H1 (cell line): ENCODE measurements around the gene ERMN. TPM values are rescaled to one million over a fixed set of nuclear protein-coding genes. Genes with fewer than 3 reads are reported as not detected.

Source experiments
- EP300 ChIP-seq, 2 experiments: IDR thresholded peaks; 1 replicate in 1 of 2; 2 replicates in 1 of 2; pipeline ENCODE4 v1.6.1; 2011 to 2012; ENCODE audit warnings: low read depth in 2 of 2, low read length in 2 of 2, mild to moderate bottlenecking in 2 of 2, borderline replicate concordance in 1 of 2, inconsistent platforms in 1 of 2, moderate library complexity in 1 of 2
- KDM4A ChIP-seq: IDR thresholded peaks from one replicate; pipeline ENCODE4 v1.7.1; 2012; ENCODE audit warnings: low read depth, mild to moderate bottlenecking, moderate library complexity, low read length, inconsistent platforms; ENCODE audit not compliant: severe bottlenecking
- TBP ChIP-seq: IDR thresholded peaks from 2 replicates; pipeline ENCODE4 v1.6.1; 2011; ENCODE audit warnings: low read depth, low read length, improper control_type of control experiment
- ZNF274 ChIP-seq: IDR thresholded peaks from 2 replicates; pipeline ENCODE4 v1.7.0; 2012; ENCODE audit warnings: low read length, borderline replicate concordance; ENCODE audit errors: extremely low read depth
- polyA plus RNA-seq, 7 experiments: library from polyadenylated mRNA; depleted of rRNA in 3 of 7; stranded (reverse) in 5 of 7; unstranded in 2 of 7; fragments of >200 nt in 5 of 7; fragments of 200-250 nt in 2 of 7; gene quantifications; 1 replicate in 5 of 7; 2 replicates in 1 of 7; 4 replicates in 1 of 7; pipeline versions ENCODE4 v1.2.1 to v1.2.3, GENCODE V29; 2011 to 2013; ENCODE audit warnings: missing spikeins in 2 of 7, mixed read lengths in 2 of 7
- total RNA-seq: library from RNA; stranded (reverse); fragmentation: NEBNext Ultra II Directional; extraction: Animal tissue kit (Norgen Biotek cat#: 25700); gene quantifications from 2 replicates; pipeline ENCODE4 v1.2.1, GENCODE V29; 2021

The ERMN gene
- total and polyA plus RNA-seq, 2 of the 8 experiments (the other 6 are each of a cell fraction or from before 2014, with no cell fraction given) = 0.11 TPM; not detected in 1

DNA sequence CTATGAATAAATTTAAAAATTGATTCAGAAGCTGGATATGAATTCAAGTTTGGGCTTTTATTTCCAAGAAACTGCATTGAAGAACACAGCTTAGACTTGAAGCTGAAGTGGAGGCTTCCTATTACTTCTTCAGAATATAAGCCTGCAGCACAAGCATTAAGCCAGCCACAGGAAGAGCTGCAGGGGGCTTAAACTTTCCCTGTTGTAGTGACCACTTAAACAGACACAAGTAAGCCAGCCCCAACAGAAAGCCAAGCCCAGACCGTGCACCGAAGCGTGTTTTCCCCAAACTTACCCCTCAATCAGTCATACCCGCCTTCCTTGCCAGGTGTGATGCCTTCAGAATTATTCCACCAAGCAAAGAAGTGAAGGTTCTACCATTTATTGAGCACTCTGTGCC is 28.7 kb downstream of the ERMN start (continued):
- TF ChIP-seq EP300 (IDR thresholded peaks at IDR 0.05; ENCODE audit: borderline replicate concordance in 1 of 2, low read depth in 2 of 2, low read length in 2 of 2) (no peak), TBP (no peak), KDM4A (no peak), ZNF274 (no peak)
